Activated T-cell treated with anti-CD3 and anti-CD28 coated beads, Interleukin-2, amount 50 U/mL, for 48 hours (primary cell): ENCODE results near the gene MAP4K5.

Experiments used
- DNase-seq, 2 experiments: peaks; one replicate each; pipeline ENCODE4 v3.0.0-alpha.2; 2020

MAP4K5 gene

DNA sequence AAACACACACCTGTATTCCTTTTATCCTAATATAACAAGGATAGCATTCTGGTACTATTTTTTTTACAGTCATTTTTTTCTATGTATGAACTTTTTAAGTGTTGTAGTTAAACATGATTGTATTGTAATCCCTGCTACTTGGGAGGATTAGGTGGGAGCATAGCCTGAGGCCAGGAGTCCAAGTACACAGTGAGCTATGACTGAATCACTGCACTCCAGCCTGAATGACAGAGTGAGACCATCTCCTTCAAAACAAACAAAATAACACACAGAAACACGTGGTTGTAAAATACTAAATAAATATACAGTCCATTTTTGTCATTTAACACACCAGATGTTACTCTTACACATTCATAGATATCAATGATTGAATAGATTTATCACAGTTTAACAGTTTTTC lies 56.9 kb downstream of the MAP4K5 start:
- DNase-seq = no peak

DNA sequence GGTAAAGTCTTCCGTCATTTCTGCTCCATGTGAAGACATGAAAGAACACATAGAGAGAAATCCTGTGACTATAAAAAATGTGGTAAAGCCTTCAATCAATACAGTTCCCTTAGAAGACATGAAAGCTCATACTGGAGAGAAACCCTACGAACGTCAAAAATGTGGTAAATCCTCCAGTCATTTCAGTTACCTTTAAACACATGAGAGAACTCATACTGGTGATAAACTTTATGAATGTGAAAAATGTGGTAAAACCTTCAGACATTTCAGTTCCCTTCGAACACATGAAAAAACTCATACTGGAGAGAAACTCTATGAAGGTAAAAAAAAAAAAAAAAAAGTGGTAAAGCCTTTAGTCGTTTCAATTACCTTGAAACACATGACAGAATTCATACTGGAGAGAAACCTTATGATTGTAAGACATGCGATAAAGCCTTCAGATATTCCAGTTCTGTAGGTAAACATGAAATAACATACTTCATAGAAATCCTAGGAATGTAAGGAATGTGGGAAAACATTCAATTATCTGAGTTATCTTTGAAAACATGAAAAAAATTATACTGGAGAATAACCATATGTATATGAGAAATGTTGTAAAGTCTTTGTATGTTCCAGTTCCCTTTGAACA lies 60.4 kb downstream of the MAP4K5 start:
- no peak for DNase-seq

DNA sequence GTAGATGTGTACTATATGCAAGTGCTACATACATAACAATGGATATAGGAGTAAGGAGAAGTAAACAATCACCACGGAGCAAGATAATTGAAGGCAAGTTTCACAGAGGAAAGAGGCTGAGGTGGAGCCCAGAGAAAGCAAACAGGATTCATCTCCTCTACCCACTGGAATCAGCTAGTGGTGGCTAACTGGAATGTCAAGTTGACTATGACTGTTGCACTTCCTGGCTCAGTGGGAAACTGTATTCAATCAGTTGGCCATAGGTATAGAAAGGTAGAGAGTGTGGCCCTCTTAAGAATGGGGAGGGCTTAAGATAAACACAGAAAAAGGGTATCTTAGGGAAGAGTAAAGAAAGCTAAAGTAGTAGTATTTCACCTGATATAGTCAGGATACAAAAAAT lies 62.4 kb downstream of the MAP4K5 start:
- DNase-seq = no peak

DNA sequence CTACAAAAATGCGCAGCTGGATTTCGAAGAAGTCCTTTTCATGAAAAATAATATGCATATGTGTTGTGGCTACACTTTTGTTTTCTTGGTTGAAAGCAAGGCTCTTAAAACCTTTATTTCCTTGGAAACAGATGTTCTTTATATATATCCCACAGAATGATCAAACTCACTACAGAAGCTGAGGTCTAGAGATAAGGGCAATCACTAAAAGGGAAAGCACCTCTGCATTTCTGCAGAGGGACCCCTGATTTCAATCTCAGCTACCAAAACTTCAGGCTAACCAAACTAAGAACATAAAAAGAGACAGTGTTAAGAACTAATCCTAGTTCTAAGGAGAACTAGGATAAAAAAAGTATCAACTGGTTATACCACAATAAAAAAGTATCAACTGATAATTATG lies 70.3 kb downstream of the MAP4K5 start:
- no peak for DNase-seq

DNA sequence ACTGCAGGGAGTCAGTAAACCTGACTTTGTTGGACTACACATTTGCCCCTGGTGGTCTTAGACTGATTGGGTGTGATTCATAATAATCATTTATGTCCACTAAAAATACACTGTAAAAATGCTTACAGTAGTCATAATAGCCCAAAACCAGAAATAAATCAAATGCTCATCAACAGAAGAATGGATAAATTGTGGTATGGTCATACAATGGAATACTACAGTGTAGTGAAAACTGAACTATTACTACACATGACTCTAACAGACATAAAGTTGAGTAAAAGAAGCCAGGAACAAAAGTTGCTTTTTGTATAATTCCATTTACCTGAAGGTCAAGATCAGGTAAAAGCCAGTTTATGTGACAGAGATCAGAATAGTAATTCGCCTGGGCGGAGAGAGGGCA lies 78.5 kb downstream of the MAP4K5 start:
- DNase-seq = no peak

DNA sequence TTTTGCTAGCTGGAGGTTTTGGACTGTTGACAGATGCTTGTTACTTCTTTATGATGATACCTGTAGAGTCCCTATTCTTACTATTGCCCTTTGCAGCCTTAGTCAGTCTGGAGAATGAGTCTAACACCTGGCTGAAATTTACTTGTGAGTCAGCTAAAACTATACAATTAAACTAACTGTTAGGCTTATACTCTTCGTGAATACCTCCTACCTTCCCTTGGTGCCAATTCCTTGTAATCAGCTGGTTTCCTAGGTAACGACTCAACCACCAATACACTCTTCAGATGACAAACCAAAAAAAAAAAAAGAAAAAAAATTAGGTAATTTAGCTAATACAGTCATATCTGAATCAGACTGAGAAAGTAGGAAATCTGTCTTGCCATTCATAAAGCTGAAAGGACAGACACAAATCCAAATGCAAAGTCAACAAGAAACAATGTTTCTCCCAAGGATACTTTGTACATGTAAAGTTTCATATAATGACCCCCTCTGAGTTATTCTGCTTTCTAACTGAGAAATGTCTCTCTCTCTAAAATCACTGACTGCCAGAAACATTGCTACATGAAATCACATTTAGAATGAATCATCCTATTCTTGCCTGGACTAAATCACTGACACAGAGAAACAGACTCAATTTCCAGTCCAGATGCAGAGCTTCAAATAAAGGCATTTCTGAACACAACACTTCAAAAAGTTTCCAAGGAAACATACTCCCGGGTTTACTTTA lies 79.2 kb downstream of the MAP4K5 start:
- no peak for DNase-seq

DNA sequence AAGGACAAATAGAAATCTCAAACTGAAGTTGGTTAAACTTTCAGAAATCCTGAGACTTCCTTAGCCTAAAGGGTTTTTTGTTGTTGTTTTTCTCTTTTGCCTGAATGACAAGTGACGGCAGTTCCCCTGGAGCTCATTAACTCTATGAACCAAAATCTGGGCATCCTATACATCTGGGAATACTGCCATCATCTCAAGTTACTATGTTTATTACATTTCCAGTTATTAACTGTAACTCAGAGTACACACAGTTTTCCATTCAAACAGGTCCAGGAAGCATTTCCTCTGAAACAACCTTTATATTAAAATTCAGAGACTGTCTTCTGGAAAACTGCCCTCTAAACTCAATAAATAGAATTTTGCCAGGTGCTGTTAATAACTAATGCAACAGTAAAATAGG lies 80.1 kb downstream of the MAP4K5 start:
- DNase-seq = no peak

DNA sequence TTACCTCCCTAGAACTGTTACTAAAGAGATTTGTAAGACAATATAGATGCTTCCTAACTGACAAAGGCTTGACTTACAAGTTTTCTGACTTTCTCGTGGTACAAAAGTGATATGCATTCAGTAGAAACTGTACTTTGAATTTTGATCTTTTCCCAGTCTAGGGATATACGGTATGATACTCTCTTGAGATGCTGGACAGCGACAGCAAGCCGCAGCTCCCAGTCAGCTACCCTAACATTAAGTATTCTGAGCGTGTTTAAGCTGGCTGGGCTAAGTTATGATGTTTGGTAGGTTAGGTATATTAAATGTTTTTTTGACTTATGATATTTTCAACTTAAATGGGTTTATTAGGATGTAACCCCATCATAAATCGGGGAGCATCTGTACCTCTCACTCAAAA lies 80.5 kb downstream of the MAP4K5 start:
- DNase-seq = no peak

DNA sequence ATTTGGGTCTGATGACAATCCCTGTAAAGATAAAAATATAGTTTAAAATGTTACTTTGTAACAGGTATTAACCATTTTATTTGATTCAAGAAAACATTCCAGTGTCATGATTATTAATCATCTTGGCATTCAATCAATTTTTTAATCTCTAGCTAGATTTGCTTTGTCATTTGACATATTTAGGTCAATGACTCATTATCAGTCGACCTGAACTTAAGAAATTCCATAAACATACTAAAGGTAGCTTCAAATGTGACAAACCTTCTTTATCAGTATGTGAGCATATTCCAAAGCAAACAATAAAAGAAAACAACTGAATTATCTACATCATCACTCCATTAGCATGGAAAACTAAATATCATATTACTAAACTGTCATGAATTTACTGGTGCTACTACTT lies 84.9 kb downstream of the MAP4K5 start:
- DNase-seq = no peak

DNA sequence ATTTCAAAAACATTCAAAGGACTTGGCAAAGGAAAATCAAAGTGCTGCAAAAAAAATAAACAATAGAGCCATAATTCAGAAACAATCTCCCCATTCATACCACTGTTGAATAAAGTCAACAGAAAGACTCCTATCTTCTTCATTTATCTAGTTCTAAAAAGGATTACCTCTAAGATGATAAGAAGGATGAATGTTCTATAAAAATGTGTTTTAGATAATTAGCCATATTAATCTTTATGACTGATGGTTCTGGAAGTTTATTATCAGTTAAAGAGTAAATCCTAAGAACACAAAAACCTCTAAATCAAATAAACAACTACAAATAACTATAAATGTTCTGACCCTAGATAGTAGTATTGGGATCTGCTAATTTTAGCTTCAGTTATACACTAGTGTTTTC lies 97.8 kb downstream of the MAP4K5 start:
- no peak for DNase-seq

DNA sequence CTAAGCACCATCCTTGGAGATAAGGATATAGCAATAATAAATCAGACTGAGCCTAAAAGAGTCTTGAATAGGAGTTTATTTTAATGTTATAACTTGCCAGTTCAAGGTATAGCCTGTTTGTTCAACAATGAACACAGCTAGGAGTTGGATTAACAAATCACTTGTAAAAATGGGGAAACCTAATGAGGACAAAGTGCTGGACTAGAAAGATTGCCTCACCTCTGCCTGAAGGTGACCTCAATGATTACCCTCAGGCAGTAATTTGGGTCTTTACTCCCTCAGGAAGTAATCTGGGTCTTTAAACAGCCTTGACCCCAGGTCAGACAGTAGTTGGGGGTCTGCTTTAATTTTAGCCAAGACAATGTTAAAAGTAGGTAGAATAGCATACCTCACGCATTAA lies 100.2 kb downstream of the MAP4K5 start:
- DNase-seq = no peak

DNA sequence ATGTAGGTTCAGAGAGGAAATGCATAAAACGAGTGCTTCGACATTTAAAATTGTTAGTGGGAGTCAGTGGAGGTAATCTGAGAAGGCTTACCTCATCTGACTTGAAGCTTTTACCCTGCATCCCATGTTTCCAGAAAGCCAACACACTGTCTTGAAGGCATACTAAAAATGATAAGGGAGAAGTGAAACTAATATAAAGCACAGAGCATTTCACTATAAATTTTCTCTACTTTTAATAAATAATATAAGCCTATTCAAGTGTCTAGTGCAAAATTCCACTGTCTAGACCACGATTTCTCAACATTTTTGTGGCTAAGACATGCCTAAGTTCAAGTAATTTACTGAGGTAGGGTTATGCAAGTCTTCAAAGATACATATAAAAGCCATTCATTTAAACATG lies 106.6 kb downstream of the MAP4K5 start:
- no peak for DNase-seq

DNA sequence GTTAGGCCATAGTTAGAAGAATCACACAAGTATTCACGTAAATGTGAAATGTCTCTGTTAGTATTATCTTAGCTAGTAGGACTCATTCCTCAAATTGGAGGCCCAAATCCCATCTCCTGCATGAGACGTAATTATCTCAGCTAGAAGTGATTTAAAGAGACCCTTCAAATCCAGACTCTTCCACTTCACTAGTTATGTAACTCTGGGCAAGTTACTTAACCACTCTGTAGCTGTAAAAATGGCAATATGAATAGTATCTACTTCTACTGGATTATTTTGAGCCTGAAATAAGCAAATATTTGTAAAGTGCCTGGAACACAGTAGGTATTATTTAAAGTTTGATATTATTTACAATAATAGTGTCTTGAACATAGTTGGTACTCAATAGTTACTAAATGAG lies 107.3 kb downstream of the MAP4K5 start:
- DNase-seq = no peak

DNA sequence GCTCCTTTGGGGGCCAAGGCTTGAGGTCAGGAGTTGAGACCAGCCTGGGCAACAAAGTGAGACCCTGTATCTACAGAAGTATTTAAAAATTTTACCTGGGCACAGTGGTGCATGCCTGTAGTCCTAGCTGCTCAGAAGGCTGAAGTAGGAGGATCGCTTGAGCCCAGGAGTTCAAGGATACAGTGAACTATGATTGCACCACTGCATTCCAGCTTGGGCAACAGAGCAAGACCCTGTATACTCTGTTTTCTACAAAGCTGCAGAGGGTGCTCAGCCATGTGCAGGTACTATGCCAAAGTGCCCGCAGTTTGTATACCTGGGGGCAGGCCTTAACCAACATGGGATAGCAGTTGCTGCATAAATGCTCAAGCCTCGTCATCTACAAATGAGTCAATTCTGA lies 108.8 kb downstream of the MAP4K5 start:
- DNase-seq = no peak

DNA sequence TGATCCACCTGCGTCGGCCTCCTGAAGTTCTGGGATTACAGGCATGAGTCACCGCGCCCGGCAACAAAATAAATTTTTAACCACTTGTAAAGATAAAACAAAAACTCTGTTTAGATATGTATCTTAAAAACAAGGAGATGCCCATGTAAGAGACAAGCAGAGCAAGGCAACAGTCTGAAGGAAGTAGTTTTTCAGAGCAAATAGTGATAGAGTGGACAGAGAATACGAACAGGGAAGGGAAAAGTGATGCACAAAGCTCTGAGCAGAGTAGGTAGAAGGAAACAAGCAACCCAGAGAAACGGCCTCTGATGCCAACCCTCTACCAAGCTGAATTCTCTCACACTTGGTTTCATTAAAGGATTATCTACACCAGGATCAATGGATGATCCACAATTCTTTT lies 110.9 kb downstream of the MAP4K5 start:
- no peak for DNase-seq

DNA sequence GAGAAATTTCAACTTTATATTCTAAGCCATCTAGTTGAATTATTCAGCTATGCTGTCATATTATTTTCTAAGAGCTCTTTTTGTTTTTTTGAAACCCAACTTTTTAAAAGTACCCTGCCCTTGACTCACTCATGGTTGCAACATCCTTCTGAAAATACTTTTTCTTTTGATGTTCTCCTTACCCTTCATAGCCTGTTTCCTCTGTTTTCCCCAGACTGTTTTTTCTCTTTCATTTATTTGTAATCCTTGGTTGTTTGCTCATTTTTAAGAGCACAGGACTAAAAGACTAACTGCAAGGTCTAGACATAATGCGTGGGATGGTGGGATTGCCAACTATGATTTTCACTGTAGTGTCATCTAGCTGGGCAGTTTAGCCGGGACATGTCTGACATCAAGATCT lies 114.5 kb downstream of the MAP4K5 start:
- no peak for DNase-seq

DNA sequence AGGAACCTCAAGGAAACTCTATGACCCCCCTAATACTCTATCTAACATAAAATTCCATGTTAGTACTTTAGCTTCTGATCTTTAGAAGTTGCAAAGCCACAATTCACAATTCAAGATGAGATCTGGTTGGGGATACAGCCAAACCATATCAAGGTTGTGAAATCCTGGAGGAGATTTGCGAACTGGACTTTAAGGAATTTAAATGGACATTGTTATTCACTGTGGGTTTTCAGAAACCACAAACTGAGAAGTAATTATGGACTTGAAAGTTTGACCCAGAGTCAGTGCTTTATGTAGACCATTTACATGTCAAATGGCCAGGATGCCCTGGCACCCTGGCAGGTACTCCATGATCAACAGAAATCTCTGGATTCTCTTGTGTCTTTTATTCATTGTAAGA lies 121.4 kb downstream of the MAP4K5 start:
- no peak for DNase-seq

DNA sequence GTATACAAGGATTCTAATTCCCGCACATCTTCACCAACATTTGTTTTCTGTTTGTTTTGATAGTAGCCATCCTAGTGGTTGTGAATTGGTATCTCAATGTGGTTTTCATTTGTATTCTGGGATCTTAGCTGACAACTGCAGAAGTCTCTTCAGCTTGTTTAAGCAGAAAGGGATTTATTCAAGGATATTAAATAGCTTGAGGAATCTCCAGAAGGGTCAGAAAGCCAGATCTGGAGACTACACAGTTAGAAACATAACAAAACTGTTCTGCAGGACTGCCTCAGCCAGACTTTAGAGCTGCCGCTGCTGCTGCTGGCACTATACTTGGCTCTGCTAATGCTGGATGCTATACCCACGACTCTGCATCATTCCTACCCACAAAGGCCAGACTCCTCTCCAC lies 122.3 kb downstream of the MAP4K5 start:
- no peak for DNase-seq

DNA sequence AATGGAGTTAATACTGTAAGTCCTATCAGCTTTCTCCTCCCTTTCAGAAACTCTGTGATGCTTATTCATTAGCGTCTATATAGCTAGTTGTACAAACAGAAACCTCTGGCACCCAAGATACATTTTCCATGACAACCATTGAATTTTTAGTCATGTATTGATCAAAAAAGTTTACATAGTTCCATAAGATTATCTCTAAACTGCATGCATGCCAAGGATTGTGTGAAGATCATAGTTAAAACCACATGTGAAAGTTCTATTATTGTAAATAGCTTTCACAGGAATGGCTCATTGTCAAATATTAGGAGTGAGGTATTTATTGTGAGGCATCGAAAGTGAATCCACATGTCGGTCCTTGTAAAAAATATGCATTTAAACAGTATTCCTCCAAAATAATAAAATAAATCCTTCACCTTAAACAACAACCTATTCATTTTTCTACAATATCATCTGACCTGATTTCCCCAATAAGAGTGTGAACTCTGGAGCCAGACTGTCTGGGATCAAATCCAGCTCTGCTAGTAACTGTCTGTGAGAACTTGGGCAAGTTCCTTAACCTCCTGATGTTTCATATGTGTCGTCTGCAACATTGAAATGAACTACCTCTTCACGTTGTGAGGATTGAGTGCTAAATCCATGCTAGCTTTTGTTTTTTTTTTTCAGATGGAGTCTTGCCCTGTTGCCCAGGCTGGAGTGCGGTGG lies 125.1 kb downstream of the MAP4K5 start:
- DNase-seq = no peak

DNA sequence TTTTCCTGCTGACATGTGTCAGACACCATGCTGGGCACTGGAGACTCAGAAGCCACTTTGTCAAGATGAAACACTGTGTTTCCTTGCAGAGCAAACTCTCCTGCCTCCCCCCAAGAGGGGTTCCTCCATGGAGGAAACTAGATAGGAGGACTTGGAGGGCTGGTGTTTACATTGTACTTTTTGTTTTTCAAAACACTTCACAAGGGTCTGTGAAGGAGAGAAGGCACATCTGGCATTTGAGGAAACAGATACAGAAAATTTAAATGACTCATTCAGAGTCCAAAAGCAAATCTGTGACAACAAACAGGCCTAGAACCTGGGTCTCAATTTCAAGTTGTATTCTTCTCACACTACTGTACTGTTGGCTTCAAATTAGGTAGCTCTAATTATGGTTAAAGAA lies 128.9 kb downstream of the MAP4K5 start:
- no peak for DNase-seq

DNA sequence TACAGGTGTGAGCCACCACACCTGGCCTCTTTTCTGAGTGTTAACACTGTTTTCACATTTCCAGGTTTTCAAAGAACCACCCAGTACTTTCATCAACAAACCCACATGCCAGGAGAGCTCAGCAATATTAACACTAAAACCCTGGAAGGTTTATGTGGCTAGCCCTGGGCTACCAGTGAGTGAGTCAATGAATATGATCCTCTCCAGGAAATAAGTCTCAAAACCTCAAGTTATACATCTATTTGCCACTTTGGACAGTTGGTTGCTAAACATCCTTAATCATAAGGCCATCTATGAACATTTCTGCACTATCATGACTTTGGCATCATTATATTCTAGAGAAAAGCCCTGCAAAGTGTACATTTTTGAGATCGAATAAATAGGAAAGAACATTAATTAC lies 129.4 kb downstream of the MAP4K5 start:
- no peak for DNase-seq

DNA sequence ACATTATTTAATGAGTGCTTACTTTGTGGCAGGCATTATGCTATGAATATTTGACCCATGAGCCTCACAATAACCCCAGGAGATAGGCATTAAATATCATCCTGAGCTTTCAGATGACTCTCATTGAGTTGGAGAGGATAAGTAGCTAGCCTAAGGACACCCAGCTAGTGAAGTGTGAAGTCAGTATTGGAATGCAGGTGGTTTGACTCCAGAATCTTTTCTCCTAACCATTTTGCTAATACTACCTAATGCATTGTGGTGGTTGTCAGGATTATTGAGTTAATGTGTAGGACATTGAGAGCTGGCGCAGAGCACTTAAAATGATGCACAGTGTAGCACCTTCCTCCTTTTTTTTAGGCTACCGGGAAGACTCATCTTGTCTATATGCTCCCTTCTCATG lies 131.9 kb downstream of the MAP4K5 start:
- no peak for DNase-seq

DNA sequence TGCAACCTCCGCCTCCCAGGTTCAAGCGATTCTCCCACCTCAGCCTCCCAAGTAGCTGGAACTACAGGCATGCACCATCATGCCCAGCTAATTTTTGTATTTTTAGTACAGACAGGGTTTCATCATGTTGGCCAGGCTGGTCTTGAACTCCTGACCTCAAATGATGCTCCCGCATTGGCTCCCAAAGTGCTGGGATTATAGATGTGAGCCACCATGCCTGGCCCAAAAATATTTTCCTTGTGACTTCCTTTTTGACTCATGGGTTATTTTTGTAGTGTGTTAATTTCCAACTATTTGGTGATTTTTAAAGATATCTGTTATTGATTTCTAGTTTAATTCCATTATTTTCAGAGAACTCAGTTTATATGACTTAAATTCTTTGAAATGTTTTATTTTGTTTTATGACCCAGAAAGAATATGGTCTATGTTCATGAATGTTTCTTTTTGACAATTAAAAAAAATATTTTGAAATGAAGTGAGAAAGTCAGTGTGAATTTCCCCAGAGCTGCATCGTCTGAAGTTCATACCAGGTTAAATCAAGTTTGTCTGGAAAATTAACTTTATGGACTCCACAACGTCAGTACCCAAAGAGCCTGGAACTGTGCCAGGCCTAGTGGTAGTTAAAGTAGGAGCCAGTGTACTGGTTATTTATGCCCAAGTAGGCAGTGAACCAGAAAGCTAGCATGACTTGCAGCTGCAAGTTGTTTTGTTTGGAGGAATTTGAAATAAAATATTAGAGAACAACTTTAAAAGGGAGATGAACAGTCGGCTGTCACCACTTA lies 132.9 kb downstream of the MAP4K5 start:
- no peak for DNase-seq

DNA sequence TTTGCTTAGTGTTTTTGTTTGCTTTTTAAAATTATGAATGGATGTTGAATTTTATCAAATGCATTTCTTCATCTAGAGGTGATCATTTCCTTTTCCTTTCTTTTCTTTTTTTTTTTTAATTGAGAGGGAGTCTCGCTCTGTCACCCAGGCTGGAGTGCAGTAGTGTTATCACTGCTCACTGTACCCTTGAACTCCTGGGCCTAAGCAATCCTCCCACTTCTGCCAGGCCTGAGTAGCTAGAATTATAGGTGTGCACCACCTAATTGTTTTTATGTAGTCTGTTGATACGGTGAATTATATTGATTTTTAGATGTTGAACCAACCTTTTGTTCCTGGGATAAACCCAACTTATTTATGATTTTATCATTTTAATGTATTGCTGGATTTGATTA lies 134.2 kb downstream of the MAP4K5 start:
- DNase-seq = no peak
